ENCODE data around the gene CGB1.
"Not testable (repeated sequence)": the region's sequence is repeated elsewhere in the genome, so short reads cannot be mapped to it uniquely, and the experiment has no call there.

CGB1 gene

DNA sequence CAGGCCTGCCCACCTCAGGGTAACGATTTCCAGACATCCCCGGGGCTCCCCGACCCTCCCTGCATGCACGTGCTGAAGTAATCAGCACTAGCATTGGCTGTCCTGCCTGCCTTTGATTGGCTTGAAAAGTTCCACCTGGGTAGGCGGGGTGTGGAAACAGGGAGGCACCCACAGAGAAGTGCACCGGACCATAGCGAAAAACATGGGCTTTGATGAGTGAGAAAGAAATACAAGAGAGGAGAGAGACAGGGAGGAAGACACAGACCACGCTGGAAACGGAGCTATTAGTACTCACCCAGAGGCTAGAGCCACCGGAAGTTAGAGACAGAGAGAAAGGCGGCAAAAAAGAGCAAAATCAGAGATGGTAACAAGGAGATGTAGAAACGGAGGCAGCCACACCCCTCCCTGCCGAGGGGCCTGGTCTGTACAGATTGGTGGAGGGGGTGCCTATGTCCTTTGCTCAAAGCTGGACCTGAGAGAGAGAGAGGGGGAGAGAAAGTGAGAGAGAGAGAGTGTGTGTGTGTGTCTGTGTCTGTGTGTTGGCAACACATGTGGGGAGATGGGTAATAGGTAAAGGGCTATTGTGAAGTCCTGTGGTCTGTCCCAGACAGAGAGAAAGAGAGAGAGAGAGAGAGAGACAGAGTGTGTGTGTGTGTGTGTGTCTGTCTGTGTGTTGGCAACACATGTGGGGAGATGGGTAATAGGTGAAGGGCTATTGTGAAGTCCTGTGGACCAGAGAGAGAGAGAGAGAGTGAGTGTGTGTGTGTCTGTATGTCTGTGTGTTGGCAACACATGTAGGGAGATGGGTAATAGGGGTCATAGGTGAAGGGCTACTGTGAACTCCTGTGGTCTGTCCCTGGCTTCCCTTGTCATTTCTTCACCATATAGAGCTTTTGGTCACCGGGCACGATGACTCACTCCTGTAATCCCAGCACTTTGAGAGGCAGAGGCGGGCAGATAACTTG, 15.5 kb downstream of the CGB1 start:
- no peak for DNase-seq (ENCODE audit: low read depth)

DNA sequence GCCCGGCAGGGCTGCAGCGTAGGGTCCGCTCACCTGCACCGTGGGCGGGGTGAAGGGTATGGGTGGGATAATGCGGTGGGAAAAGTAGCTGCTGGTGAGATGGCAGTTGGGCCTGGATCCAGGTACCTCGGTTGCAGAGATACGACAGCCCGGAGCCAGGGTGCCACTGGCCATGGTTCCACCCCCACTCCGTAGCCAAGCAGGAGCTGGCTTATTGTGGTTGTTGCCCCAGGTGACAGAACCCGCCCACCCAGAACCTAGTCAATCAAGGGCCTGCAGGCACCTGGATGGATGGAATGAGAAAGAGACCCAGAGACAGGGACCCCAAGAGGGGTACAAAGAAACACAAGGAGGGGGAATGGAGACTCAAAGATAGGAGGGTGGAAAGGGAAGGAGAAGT, 16.4 kb downstream of the CGB1 start:
- no peak for DNase-seq (ENCODE audit: low read depth)

DNA sequence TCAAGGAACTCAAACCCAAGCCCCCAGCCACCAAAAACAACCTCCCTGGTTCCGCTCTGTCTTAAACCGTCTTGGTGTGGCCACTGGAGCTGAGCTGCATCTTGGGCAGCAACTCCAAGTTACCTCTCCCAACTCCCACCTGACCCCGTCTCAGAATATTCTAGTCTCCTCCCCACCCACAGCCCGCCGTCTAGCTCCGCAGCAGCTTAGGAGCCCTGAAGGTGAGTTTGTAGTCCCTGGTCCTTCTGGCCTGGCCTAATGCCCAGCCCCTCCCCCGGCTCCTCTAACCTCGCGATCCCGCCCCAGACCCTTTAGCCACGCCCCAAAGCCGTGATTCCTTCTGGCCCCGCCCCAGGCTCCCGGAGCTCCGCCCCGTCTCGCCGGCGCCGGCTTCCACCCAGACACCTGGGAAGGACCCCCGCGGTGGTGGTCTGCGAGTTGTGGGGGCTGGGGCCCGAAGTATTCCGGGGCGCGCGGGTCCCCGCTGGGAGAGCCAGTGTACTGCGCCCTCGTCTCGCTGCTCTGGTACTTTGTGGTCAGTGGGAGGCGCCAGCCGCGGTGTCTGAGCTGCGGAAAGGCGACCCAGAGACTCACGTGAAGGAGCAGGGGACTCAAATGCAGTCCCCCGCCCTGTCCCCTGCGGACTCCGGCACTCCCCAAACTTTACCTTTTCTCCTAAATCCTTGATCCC, 17.3 kb downstream of the CGB1 start:
- DNase-seq (ENCODE audit: low read depth) = peak; percentile 43

DNA sequence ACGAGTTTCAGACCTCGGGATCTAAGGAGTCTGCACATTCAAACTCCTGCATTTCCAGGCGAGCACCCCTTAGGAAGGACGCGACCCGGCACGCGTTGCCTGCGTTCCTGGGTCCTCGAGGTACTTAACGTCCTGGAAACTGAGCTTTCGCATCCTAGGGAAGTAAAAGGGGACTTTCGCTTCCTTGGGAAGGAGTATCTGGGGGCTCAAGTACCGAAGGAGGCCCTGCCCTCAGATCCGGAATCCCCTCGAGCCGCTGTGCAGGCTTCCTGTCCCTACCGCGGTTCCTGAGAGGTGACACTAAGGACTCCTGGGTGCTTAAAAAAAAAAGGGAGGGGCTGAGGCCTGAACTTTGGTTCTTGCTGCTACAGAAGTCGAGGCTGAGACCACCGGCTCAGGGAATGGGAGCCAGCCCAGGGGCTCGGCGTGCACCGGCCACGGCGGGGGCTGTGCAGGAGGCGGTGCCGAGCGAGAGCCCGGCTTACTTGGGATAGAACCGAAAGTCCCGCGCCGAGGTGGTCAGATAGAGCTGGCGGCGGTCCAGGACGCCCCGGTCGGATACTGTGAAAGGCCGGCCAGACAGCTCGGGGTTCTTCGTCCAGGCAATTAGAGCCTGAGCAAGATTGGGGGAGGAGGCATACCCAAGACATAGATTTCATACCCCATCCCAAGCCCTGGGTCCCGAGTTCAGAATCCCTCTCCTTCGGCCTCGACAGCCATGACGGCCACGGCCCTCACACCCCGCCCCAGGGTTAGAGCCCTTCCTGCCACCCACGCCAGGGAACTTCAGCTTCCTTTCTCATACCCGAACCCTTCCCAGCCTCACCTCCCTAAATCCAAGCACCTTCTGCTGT, 18.1 kb downstream of the CGB1 start:
- not testable (repeated sequence) for DNase-seq (ENCODE audit: low read depth)

DNA sequence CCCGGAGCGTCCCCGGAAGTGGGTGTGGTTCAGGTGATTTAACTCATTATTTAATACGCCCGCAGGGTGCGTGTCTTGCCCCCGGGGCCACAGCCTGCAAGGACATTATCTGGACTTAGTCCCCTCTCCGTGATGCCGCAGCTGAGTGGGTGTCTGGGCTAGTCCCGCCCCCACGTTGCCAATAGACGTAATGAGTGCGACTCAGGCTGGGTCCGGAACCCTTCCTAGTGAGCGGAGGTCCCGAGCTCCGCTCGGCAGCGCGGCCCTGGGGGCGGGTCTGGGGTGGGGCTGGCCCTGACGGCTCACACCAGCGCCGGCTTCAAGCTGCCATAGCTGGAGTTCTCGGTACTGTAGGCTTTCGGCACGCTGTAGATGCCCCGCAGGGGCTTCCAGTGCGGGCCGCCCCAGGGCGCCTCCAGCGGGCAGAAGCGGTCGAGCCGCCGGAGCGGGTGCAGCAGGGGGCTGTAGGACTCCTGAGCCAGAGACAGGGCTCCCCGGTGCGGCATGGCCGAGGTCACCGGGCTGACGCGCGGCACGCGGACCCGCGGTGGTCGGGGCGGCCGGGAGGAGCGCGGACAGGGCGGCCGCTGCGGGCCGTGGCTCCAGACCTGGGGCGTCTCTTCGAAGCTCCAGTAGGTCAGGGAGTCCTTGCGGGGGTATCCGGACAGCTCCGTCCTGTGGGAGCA, 18.9 kb downstream of the CGB1 start:
- DNase-seq (ENCODE audit: low read depth) = peak; percentile 52

DNA sequence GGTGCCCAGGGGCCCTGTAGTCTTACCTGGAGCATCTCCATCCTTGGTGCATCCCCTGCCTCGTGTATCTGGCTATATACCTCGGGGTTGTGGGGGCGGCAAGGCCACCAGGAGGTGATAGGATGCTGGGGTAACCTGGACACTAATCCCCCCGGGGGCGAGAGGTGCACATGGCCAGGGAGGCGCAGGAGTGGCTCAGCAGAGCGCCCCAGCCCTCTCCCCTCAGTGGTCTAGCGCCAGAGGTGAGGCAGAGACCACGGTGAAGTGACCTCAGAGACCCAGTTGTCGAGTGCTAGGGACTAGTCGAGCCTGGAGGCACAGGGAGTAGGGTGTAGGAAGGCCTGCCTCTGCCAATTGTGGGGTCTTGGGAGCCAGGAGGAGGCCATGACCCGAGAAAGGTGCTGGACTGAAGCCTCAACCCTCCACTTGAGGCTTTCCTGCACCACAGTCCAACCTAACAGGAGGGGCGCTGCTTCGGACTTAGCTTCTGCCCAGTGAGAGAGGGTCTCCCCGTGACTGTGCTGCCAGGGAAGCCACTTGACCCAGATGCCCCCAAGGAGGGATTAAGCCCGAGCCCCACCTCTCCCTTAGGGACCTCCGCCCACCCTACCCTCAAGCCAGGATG, 19.5 kb downstream of the CGB1 start, which contains the start of gene LHB:
LHB (minus strand) TSS at position 51 of the 625 bp plus-strand sequence; CDS start at position 41, 10 bp downstream.
- DNase-seq (ENCODE audit: low read depth) = no peak

DNA sequence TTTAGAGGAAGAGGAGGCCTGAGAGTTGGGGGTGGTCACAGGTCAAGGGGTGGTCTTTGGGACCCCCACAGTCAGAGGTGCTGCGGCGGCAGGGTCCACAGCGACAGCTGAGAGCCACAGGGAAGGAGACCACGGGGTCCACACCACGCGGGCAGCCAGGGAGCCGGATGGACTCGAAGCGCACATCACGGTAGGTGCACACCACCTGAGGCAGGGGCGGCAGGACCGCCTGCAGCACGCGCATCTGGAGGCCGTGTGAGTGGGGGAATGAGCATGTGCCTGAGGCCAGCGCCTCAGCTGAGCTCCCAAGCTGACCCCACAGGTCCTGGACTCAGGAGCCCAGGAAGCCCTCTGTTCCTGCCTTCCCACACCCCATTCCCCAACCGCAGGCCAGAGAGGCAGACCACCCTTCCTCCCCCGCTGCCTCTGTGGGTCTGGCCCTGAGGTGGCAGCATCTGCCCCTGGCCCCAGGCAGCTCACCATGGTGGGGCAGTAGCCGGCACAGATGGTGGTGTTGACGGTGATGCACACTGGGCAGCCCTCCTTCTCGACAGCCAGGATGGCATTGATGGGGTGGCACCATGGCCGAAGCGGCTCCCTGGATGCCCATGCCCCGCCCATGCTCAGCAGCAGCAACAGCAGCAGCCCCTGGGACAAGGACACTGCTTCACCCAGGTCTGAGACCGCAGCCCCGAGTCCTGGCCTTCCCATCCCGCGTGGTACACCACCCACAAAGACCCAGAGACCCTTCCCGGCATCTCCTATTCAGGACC, 20.4 kb downstream of the CGB1 start:
- DNase-seq (ENCODE audit: low read depth) = no peak

DNA sequence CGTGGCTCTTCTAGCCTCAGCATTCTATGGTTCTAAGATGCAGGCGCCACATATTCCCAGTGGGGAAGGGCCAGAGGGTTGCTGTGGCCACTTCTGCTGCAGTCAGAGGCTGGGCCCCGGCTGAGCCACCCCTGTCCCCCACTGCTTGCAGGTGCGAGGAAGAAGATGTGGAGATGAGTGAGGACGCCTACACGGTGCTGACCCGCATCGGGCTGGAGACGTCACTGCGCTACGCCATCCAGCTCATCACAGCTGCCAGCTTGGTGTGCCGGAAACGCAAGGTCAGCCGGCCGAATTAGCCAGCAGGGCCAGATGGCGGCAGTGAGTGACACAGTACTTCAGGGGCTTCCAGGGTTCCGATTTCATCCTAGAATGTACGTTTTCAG, 21.8 kb downstream of the CGB1 start:
- DNase-seq (ENCODE audit: low read depth) = no peak

DNA sequence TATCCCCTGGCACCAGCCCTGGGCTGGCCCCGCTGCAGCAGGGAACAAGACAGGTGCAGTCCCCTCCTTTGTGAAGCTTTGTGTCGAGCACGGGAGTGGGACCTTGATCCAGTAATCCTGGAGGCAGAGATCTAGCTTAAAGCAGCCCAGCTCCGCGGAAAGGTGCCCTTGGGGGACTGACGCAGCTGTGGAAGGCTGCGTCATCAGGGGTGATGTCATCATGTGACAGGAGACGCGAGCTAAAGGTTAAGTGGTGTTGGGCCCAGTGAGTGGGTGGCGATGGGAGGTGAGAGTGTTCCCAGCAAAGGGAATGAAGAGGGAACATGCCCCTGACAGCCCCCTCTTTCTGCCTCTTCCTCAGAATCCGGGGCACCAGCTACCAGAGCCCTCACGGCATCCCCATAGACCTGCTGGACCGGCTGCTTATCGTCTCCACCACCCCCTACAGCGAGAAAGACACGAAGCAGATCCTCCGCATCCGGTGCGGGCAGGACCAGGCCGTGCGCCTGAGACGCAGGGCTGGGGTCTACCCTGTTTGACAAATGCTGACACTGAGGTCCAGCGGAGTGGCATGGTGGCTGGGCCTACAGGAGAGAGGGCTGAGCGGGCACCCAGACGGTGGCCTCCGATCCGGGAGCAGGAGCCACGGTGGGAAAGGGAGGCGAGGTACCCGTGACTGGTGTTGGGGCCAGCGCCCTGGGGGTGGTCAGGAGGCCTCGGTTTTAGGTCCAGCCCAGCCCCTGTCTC, 22.4 kb downstream of the CGB1 start:
- DNase-seq (ENCODE audit: low read depth) = no peak

DNA sequence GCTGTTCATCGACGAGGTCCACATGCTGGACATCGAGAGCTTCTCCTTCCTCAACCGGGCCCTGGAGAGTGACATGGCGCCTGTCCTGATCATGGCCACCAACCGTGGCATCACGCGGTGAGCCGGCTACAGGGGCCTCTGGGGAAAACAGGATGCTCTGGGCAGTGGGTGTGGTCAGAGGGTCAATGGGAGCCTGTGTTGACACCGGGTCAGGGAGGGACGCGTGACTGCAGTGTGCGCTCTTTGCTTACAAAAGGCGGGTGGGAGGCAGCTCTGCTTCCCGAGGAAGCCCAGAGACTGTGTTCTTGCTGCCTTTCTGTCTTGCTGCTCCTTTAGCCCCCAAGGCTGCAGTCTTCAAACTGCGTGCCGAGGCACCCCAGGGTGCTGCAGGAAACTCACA, 25.5 kb downstream of the CGB1 start:
- DNase-seq (ENCODE audit: low read depth) = no peak

DNA sequence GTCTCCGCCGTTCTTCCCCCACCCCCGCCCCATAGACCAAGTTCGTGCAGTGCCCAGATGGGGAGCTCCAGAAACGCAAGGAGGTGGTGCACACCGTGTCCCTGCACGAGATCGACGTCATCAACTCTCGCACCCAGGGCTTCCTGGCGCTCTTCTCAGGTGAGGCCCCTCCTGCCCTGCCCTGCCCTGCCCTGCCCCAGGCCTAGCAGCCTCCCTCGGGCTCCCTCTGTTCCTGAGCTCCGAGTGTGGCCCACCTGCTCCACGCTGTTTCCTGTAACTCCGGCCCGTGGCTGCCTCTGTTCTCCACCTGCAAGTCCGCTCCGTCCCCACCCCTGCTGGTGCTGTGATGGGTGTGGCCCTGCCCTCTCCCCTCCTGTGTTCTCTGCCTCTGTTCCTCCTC, 26.2 kb downstream of the CGB1 start:
- no peak for DNase-seq (ENCODE audit: low read depth)

DNA sequence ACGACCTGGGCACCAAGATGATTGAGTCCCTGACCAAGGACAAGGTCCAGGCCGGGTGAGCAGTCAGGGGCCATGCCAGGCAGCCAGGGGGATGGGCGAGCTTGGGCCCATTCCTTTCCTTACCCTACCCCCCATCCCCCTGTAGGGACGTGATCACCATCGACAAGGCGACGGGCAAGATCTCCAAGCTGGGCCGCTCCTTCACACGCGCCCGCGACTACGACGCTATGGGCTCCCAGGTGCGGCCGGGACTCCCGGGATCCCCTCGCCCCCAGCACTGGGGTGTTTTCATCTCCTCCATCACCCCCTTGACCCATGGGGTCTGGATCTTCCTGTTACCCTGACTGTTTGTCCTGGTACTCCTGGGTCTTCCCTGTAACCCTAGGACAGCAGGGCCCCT, 26.9 kb downstream of the CGB1 start:
- DNase-seq (ENCODE audit: low read depth) = no peak

DNA sequence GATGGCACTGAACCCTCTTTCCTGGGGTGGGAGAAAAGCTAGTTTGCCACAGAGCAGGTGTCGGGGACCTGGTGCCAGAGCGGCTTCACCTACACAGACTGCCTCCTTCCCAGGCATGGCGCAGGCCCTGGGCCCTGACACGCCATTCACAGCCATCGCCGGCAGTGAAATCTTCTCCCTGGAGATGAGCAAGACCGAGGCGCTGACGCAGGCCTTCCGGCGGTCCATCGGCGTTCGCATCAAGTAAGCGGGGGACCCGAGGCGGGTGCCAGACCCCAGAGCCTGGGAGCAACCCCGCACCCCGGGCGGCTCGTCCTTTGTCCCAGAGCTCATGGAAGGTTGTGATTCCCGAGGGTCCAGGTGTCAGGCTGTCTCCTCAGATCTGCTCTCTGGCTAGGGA, 29.8 kb downstream of the CGB1 start:
- DNase-seq (ENCODE audit: low read depth) = no peak

DNA sequence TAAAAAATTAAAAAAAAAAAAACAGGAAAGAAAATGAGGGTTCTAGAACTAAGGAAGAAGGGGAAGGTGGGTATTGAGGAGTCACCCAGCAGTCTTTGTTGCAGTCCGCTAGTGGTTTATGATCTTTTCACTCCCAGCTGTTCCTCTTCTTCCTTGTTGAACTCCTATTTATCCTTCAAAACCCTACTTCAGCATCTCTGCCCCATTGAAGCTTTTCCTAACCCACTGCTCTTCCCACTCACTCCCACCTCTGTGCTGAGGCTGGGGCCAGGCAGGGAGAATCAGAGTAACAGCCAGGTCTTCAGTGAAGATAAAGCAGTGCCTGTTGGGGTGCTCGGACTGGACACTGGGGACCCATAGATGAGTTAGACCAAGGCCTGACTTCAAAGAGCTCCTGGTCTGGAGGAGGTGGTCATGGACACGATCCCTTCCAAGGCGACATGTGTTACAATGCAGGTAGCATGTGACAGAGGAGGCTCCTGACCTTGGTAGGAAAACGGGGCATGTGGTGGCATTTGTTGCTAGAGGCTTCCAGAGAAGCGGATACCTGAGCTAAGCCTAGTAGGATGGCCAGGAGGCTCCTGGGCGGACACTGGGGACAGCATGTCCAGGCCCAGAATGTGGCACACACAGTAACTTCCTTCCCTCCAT, 31.6 kb downstream of the CGB1 start:
- no peak for DNase-seq (ENCODE audit: low read depth)

DNA sequence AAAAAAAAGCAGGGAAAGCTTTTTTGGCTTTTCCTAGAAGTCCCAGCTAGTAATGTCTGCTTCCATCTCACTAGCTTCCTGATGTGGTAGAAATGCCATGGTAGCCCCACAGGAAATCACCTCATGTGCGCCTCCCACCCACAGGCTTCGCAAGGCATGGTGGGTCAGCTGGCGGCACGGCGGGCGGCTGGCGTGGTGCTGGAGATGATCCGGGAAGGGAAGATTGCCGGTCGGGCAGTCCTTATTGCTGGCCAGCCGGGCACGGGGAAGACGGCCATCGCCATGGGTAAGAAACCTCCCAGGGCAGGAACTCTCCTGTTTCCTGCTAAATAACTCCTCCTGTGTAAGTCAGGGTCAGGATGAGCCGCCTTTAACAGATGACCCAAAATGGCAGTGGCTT, 32.6 kb downstream of the CGB1 start:
- no peak for DNase-seq (ENCODE audit: low read depth)

DNA sequence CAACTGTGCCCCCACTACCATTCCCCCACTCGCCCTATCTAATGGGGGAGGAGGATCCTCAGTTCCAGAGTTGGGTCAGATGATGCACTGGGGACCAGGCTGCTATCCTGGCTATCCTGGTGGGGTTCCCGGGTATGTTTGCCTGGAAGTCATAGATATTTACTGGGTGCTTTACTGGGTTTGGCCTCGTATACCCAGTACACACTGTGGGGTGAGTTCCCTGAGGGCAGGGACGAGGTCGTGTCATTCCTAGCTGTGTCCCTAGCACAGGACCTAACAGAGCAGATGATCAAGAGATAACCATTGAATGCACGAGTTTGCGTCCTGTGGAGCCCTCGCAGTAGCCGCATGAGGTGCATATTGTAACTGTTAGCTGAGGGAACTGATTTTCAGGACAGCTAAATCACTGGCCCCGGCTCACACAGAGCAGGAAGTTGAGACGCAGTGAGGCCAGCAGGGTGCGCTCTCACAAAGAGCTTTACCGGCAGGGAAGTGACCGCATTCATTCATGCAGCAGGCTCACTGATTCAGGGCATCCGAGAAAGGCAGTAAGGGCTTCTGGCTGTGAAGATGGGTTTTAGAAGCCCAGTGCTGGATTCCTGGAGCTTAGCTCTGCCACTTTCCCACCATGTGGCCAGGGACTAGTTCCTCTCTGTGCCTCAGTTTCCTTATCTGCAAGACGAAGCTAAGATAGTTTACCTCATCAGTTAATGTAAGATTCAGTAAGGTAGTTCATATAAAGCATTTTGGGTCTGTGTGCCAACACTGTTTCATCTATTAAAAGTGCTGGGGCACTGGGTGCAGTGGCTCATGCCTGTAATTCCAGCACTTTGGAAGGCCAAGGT, 37.0 kb downstream of the CGB1 start:
- peak; percentile 62 for DNase-seq (ENCODE audit: low read depth)

DNA sequence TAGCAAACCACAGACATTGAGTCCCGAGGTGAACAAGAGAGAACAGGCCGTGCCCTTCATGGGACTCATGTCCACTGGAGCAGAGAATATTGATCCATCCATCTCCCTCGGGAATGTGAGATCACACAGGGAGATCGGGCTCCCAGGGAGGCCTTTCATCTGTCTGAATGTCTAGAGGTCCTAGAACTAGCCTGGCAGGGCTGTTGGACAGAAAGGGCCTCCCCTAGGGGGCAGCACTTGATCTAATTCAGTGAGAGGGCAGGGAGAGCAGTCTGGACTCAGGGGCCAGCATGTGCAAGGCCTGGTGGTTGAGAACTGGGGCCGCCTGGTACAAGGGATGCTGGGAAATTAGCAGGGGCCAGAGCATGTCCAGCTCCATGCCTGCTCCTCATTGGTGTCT, 38.7 kb downstream of the CGB1 start:
- peak; percentile 40 for DNase-seq (ENCODE audit: low read depth)

DNA sequence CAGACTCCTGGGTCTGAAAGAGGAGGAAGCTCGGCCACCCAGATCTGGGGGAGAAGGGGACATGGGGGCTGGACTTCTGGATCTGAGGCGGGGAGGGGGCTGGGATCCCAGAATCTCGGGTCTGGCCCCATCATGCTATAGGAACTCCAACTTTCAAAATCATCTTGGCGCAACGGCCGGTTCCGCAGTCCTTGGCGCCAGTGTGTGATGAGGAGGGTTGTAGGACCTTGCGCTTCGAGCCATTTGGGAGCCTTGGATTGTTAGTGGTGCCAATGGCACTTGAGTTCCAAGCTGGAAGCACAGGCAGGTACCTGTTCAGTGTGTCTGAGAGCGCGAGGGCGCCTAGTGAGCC, 42.7 kb downstream of the CGB1 start:
- DNase-seq (ENCODE audit: low read depth) = no peak

Measured in stimulated activated CD8-positive, alpha-beta memory T cell treated with anti-CD3 and anti-CD28 coated beads, Interleukin-4, amount 100 ng/mL, for 24 hours (primary cell).